DOHH2 (cell line): ENCODE measurements around the gene TRIM73.
A peak's percentile ranks its signal among the peaks of the same experiment; 100 is the strongest.
"Not testable (repeated sequence)": the region's sequence is repeated elsewhere in the genome, so short reads cannot be mapped to it uniquely, and the experiment has no call there.

Experiments
- H3F3A ChIP-seq: fragments of 200-600 bp; sonication (generic), shearing (Covaris generic); 2 replicates; pipeline ENCODE4 v1.6.0; 2016; ENCODE audit warnings: antibody characterized with exemption, mild to moderate bottlenecking; ENCODE audit not compliant: control insufficient read depth, insufficient read depth
- H3K27ac ChIP-seq: fragments of 200-600 bp; sonication (generic); 2 replicates; pipeline ENCODE4 v1.5.1; 2014; ENCODE audit warnings: low read depth, mild to moderate bottlenecking, low read length, moderate library complexity
- H3K27me3 ChIP-seq: fragments of 200-600 bp; sonication (generic); 2 replicates; pipeline ENCODE4 v1.6.1; 2014; ENCODE audit warnings: mild to moderate bottlenecking, low read length, mixed read lengths; ENCODE audit not compliant: control insufficient read depth
- H3K36me3 ChIP-seq: fragments of 200-600 bp; sonication (generic); 2 replicates; pipeline ENCODE4 v1.6.1; 2014; ENCODE audit warnings: mild to moderate bottlenecking, low read length, moderate library complexity, mixed read lengths; ENCODE audit not compliant: control insufficient read depth
- H3K4me1 ChIP-seq: fragments of 200-600 bp; sonication (generic); 2 replicates; pipeline ENCODE4 v1.6.1; 2014; ENCODE audit warnings: mild to moderate bottlenecking, low read length, mixed read lengths; ENCODE audit not compliant: control insufficient read depth
- H3K4me2 ChIP-seq: fragments of 200-600 bp; sonication (generic); 2 replicates; pipeline ENCODE4 v1.6.0; 2014; ENCODE audit warnings: mild to moderate bottlenecking, low read length, moderate library complexity
- H3K4me3 ChIP-seq: fragments of 200-600 bp; sonication (generic); 2 replicates; pipeline ENCODE4 v1.5.1; 2014; ENCODE audit warnings: mild to moderate bottlenecking, low read length, mixed read lengths
- H3K79me2 ChIP-seq: fragments of 200-600 bp; sonication (generic); 2 replicates; pipeline ENCODE4 v1.6.1; 2014; ENCODE audit warnings: mild to moderate bottlenecking, low read length, mixed read lengths; ENCODE audit not compliant: control insufficient read depth
- H3K9me2 ChIP-seq: fragments of 200-600 bp; sonication (generic); replicated peaks from 2 replicates; pipeline ENCODE4 v1.6.1; 2014; ENCODE audit warnings: mild to moderate bottlenecking, low read length, mixed read lengths; ENCODE audit not compliant: control insufficient read depth
- H3K9me3 ChIP-seq: fragments of 200-600 bp; sonication (generic); 2 replicates; pipeline ENCODE4 v1.6.1; 2014; ENCODE audit warnings: antibody characterized with exemption, low read length, mixed read lengths; ENCODE audit not compliant: control insufficient read depth, insufficient read depth
- H4K20me1 ChIP-seq: fragments of 200-600 bp; sonication (generic); 2 replicates; pipeline ENCODE4 v1.6.0; 2014; ENCODE audit warnings: low read depth, mild to moderate bottlenecking, antibody characterized with exemption, low read length, moderate library complexity; ENCODE audit not compliant: control insufficient read depth, insufficient read depth
- TF ChIP-seq, protein P1 (sequence below): fragments of 200-600 bp; sonication (generic); IDR thresholded peaks from one replicate; pipeline ENCODE4 v1.5.1; 2014; ENCODE audit warnings: antibody characterized with exemption, mild to moderate bottlenecking, low read depth, low read length; ENCODE audit not compliant: poor library complexity, severe bottlenecking

TRIM73 gene

DNA sequence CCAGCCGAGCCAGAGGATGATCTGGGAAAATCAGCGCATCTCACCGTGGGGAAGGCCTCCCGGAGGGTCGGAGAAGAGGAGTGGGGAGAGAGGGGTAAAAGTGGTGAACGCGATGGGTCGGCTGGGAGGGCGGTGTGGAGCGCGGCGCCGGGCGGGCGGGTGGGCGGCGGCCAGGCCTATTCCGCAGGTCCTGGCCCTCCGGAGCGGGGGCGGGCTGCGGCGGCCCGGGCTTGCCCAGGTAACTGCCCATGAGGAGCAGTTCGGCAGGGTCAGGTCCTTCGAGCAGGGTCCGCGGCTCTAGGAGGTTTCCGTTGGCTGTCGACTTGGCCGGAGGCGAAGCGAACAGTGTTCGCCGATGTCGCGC is 46.7 kb downstream of the TRIM73 start:
- H3K4me1 ChIP-seq, H3K9me2 ChIP-seq, H4K20me1 ChIP-seq, H3F3A ChIP-seq, H3K27ac ChIP-seq, H3K9me3 ChIP-seq, H3K27me3 ChIP-seq: not testable (repeated sequence)
- Histone ChIP-seq H3K36me3 (peaks cover 40% of the 10 kb centered on the region), H3K79me2 (peaks cover 22% of the 10 kb centered on the region), H3K4me3 (peak overlapping the region; percentile 73), H3K4me2 (peak overlapping the region; percentile 61)

DNA sequence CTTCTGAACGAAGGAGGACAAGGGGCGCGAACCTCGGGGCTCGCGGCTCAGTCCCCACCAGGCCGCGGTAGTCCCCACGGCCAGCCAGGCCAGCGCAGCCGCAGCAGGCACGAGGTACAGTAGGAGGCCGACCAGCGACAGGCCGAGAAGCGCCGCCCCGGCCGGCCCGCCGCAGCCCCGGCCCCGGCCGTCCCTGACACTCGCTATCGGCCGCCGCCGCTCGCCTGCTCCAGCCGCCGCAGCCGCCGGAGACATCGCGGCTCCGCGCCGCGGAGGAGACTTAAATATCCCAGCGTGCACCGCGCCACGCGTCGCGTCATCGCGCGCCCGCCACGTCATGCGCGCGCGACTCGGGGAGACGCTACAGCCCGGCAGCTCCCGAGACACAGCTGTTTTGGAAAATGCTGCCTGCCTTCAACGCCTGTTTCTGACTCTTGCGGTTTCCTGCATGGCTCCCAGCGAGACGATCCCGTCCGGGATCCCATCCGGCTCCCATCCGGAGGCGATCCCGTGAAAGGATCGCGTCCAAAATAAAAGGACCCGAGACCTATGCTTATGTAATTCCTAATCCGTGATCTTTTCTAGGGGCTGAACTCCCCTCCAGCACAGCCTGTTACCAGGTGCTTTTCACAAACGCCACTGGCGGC is 47.2 kb downstream of the TRIM73 start:
- not testable (repeated sequence) for H3K9me2 ChIP-seq, H3F3A ChIP-seq, H4K20me1 ChIP-seq, H3K27me3 ChIP-seq, H3K27ac ChIP-seq, H3K4me1 ChIP-seq, H3K9me3 ChIP-seq
- Histone ChIP-seq H3K4me3 (peak overlapping the region; percentile 73), H3K4me2 (peak overlapping the region; percentile 69), H3K36me3 (peaks cover 35% of the 10 kb centered on the region), H3K79me2 (peaks cover 22% of the 10 kb centered on the region)

DNA sequence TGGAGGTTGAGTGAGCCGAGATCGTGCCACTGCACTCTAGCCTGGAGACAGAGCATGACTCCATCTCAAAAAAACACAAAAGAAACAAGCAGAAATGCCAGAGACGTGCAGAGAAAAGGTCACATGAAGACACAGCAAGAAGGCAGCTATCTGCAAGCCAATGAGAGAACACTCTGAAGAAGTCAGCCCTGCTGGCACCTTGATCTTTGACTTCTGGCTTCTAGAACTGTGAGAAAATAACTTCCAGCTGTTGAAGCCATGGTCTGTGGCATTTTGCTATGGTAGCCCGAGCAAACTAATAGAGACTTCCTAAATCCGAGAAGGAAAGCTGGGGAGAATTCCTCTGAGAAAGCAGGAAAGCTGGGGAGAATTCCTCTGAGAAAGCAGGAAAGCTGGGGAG is 54.5 kb downstream of the TRIM73 start:
- H3K27me3 ChIP-seq, H3K4me2 ChIP-seq, H3K4me1 ChIP-seq, H3K9me3 ChIP-seq, H4K20me1 ChIP-seq, H3K36me3 ChIP-seq, H3F3A ChIP-seq, H3K9me2 ChIP-seq, H3K27ac ChIP-seq, H3K4me3 ChIP-seq: not testable (repeated sequence)
- H3K79me2 ChIP-seq = peaks cover 10% of the 10 kb centered on the region

DNA sequence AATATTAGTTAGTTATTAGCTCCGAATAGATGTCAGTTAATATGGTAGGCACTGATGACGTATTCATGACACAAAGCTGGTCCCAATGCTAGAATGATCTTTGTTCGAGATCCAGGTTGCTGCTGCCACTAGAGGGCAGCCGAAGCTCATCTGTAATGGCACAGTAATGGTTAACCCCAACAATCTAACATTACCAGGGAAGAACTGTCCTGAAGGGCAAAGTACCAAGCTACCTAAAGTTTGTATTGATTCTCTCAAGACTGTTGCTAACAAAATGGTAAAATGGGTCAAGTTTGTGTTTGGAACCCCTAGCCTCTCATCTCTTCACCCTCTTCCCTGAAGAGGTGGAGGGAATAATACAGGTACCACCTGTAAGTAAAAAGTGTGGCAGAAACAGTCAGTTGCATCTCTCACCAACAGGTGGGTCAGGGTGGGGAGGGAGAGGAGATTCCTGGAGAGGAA is 57.1 kb downstream of the TRIM73 start:
- TF ChIP-seq, protein P1, sequence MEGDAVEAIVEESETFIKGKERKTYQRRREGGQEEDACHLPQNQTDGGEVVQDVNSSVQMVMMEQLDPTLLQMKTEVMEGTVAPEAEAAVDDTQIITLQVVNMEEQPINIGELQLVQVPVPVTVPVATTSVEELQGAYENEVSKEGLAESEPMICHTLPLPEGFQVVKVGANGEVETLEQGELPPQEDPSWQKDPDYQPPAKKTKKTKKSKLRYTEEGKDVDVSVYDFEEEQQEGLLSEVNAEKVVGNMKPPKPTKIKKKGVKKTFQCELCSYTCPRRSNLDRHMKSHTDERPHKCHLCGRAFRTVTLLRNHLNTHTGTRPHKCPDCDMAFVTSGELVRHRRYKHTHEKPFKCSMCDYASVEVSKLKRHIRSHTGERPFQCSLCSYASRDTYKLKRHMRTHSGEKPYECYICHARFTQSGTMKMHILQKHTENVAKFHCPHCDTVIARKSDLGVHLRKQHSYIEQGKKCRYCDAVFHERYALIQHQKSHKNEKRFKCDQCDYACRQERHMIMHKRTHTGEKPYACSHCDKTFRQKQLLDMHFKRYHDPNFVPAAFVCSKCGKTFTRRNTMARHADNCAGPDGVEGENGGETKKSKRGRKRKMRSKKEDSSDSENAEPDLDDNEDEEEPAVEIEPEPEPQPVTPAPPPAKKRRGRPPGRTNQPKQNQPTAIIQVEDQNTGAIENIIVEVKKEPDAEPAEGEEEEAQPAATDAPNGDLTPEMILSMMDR = peak; percentile 45
- H3F3A ChIP-seq, H3K4me1 ChIP-seq, H3K9me3 ChIP-seq, H3K9me2 ChIP-seq, H4K20me1 ChIP-seq, H3K27ac ChIP-seq, H3K4me2 ChIP-seq, H3K4me3 ChIP-seq, H3K36me3 ChIP-seq, H3K27me3 ChIP-seq: not testable (repeated sequence)
- H3K79me2 ChIP-seq = peaks cover 10% of the 10 kb centered on the region
